Mesendoderm (in vitro differentiated cells): Measurements from ENCODE around the gene POLR2E.

ENCODE experiments used
- DNase-seq: peaks from one replicate; pipeline ENCODE4 v3.0.0; 2013
- H2AK5ac ChIP-seq: 2 replicates; pipeline ENCODE4 v1.6.1; 2013; ENCODE audit warnings: low read length, inconsistent platforms
- H2BK120ac ChIP-seq: 2 replicates; pipeline ENCODE4 v1.6.1; 2013; ENCODE audit warnings: low read depth, mild to moderate bottlenecking, low read length, moderate library complexity, mixed read lengths
- H2BK15ac ChIP-seq: replicated peaks from 2 replicates; pipeline ENCODE4 v1.6.1; 2013; ENCODE audit warnings: low read depth, mild to moderate bottlenecking, moderate library complexity
- H2BK5ac ChIP-seq: 2 replicates; pipeline ENCODE4 v1.6.1; 2013; ENCODE audit warnings: low read length, inconsistent platforms
- H3K18ac ChIP-seq: 2 replicates; pipeline ENCODE4 v1.6.1; 2013; ENCODE audit warnings: mild to moderate bottlenecking, low read length, mixed read lengths
- H3K23ac ChIP-seq: one replicate; pipeline ENCODE4 v1.6.1; 2013; ENCODE audit warnings: low read length
- H3K27ac ChIP-seq: 2 replicates; pipeline ENCODE4 v1.5.1; 2013; ENCODE audit warnings: low read depth, mild to moderate bottlenecking, inconsistent platforms, low read length, moderate library complexity
- H3K27me3 ChIP-seq: 2 replicates; pipeline ENCODE4 v1.6.1; 2013; ENCODE audit warnings: low read length, control low read depth, mild to moderate bottlenecking, inconsistent platforms; ENCODE audit not compliant: insufficient read depth, poor library complexity
- H3K36me3 ChIP-seq: 2 replicates; pipeline ENCODE4 v1.6.1; 2013; ENCODE audit warnings: low read length, inconsistent platforms; ENCODE audit not compliant: control insufficient read depth, insufficient read depth
- H3K4ac ChIP-seq: one replicate; pipeline ENCODE4 v1.6.1; 2013; ENCODE audit warnings: low read depth, mild to moderate bottlenecking, low read length, moderate library complexity
- H3K4me1 ChIP-seq: 2 replicates; pipeline ENCODE4 v1.6.1; 2013; ENCODE audit warnings: low read depth, low read length, inconsistent platforms; ENCODE audit not compliant: control insufficient read depth
- H3K4me2 ChIP-seq: 2 replicates; pipeline ENCODE4 v1.6.1; 2013; ENCODE audit warnings: low read length
- H3K4me3 ChIP-seq: 2 replicates; pipeline ENCODE4 v1.5.1; 2013; ENCODE audit warnings: mild to moderate bottlenecking, low read length
- H3K56ac ChIP-seq: one replicate; pipeline ENCODE4 v1.6.1; 2013; ENCODE audit warnings: low read length
- H3K79me1 ChIP-seq: 2 replicates; pipeline ENCODE4 v1.6.1; 2013; ENCODE audit warnings: low read length, inconsistent platforms
- H3K79me2 ChIP-seq: 2 replicates; pipeline ENCODE4 v1.6.1; 2013; ENCODE audit warnings: mild to moderate bottlenecking, low read length; ENCODE audit not compliant: control insufficient read depth, insufficient read depth
- H3K9ac ChIP-seq: 2 replicates; pipeline ENCODE4 v1.6.1; 2013; ENCODE audit warnings: low read length, inconsistent platforms
- H4K5ac ChIP-seq: one replicate; pipeline ENCODE4 v1.6.1; 2013; ENCODE audit warnings: low read length
- H4K8ac ChIP-seq: one replicate; pipeline ENCODE4 v1.6.1; 2013; ENCODE audit warnings: low read depth, mild to moderate bottlenecking, control low read depth, low read length, moderate library complexity
- WGBS: extraction: QIAGEN DNeasy Blood & Tissue Kit; methylation state at CpG from one replicate; pipeline ENCODE4 v1.1.7; 2013; ENCODE audit warnings: low lambda C conversion rate, missing lambda C conversion rate; ENCODE audit not compliant: insufficient coverage; ENCODE audit errors: extremely low coverage; 5-methylcytosine and 5-hydroxymethylcytosine counted together

The POLR2E gene

DNA sequence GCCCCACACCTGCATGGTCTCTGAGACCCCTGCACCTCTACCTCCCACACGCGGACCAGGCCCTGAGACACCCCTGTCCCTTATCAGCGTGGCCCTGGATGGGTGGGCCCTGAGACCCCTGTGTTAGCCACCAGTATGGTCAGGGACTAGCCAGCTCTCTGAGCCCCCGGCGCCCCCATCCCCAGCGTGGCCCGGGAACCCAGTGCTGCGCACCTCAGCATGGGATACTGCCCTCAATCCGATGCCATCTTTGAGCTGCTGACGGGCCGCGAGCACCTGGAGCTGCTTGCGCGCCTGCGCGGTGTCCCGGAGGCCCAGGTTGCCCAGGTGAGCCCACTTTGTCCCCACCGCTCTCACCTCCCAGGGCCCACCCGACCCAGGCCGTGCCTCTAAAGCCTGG lies 33.2 kb downstream of the POLR2E start:
- Histone ChIP-seq H3K56ac (no peak overlapping the region), H3K4me2 (no peak overlapping the region), H3K79me2 (no peaks in the 10 kb centered on the region), H3K27ac (no peak overlapping the region), H3K4me3 (no peak overlapping the region), H3K9ac (no peak overlapping the region), H2BK5ac (no peak overlapping the region), H3K79me1 (no peaks in the 10 kb centered on the region), H3K27me3 (no peaks in the 10 kb centered on the region), H4K5ac (no peak overlapping the region), H2AK5ac (no peak overlapping the region), H2BK120ac (no peak overlapping the region), H4K8ac (no peak overlapping the region), H3K4me1 (peaks cover 4% of the 10 kb centered on the region), H3K36me3 (no peaks in the 10 kb centered on the region), H3K18ac (no peak overlapping the region), H3K4ac (no peak overlapping the region), H2BK15ac (no peak overlapping the region), H3K23ac (no peak overlapping the region)
- DNase-seq: no peak
- no CpG with 5 or more reads among the region's 20 CpGs for WGBS

DNA sequence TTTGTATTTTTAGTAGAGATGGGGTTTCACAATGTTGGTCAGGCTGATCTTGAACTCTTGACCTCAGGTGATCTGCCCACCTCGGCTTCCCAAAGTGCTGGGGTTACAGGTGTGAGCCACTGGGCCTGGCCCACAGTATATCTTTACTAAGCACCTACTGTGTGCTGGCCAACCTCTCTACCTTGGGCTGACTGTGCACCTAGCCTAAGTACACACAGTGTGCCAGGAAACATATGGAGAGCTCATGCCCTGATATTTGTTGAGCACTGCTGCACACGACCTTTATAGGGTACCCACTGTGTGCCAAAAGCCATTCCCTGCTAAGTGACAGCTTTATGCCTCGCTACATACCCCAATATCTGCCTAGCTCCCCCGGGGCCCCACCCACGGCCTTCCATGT lies 34.5 kb downstream of the POLR2E start:
- no peak overlapping the region for H3K4ac ChIP-seq
- no peak overlapping the region for H3K27ac ChIP-seq
- no CpG with 5 or more reads among the region's 5 CpGs for WGBS
- no peaks in the 10 kb centered on the region for H3K27me3 ChIP-seq
- no peaks in the 10 kb centered on the region for H3K79me1 ChIP-seq
- H3K79me2 ChIP-seq: no peaks in the 10 kb centered on the region
- no peak overlapping the region for H2AK5ac ChIP-seq
- H3K18ac ChIP-seq: no peak overlapping the region
- no peak overlapping the region for H2BK5ac ChIP-seq
- DNase-seq: no peak
- H3K4me3 ChIP-seq: no peak overlapping the region
- H3K9ac ChIP-seq: no peak overlapping the region
- no peaks in the 10 kb centered on the region for H3K4me1 ChIP-seq
- H4K5ac ChIP-seq: no peak overlapping the region
- H3K23ac ChIP-seq: no peak overlapping the region
- H2BK15ac ChIP-seq: no peak overlapping the region
- no peak overlapping the region for H2BK120ac ChIP-seq
- H3K36me3 ChIP-seq: no peaks in the 10 kb centered on the region
- no peak overlapping the region for H4K8ac ChIP-seq
- no peak overlapping the region for H3K4me2 ChIP-seq
- H3K56ac ChIP-seq: no peak overlapping the region

DNA sequence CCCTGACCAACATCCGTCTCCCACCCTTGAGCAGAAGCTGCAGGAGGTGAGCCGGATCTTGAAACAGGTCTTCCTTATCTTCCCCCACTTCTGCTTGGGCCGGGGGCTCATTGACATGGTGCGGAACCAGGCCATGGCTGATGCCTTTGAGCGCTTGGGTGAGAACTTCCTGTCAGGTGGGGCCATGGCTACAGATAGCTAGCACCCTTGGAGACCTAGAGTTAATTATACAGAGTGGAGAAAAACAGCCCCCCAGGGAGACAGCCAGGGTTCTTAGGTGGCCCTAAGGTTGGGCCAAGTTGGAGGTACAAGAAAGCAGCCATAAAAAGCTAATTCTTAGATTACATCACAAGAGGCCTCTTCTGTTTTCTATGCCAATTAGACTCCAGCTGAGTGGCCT lies 37.1 kb downstream of the POLR2E start:
- no CpG with 5 or more reads among the region's 5 CpGs for WGBS
- H3K4ac ChIP-seq: no peak overlapping the region

DNA sequence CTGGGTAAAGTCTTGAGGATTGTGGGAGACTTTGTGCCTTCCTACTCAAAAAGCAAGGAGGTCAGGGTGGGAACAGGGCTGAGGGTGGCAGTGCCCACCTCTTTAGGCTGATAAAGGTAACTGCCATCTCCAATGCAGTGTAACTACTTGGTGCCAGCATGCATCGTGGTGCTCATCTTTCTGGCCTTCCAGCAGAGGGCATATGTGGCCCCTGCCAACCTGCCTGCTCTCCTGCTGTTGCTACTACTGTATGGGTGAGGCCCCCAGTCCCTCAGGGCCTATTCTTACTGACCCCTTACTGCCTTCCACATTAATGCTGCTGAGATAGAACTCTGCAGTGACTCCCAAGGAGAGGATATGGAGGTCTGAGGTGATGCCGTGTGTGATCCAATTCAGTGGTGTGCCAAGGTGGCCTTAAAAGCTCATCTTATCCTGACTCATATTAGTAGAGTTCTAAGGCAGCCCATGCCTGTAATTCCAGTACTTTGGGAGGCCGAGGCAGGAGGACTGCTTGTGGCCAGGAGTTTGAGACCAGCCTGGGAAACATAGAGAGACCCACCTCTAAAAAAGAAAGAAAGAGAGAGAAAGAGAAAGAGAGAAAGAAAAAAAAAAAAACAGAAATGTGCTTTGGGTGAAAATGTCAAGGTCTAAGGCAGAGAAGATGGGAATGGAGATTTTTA lies 37.9 kb downstream of the POLR2E start:
- Histone ChIP-seq H3K4me1 (no peaks in the 10 kb centered on the region), H3K27ac (no peak overlapping the region), H3K27me3 (no peaks in the 10 kb centered on the region), H3K18ac (no peak overlapping the region), H4K8ac (no peak overlapping the region), H2BK120ac (no peak overlapping the region), H3K4ac (no peak overlapping the region), H3K56ac (no peak overlapping the region), H3K4me3 (no peak overlapping the region), H4K5ac (no peak overlapping the region), H3K9ac (no peak overlapping the region), H3K79me1 (no peaks in the 10 kb centered on the region), H2BK15ac (no peak overlapping the region), H2BK5ac (no peak overlapping the region), H3K79me2 (no peaks in the 10 kb centered on the region), H3K23ac (no peak overlapping the region), H2AK5ac (no peak overlapping the region), H3K36me3 (no peaks in the 10 kb centered on the region), H3K4me2 (no peak overlapping the region)
- WGBS: no CpG with 5 or more reads among the region's 3 CpGs
- peak; percentile 83 for DNase-seq

More for the DNA sequence above, 37.1 kb downstream of the POLR2E start:
- Histone ChIP-seq H3K23ac (no peak overlapping the region), H3K27ac (no peak overlapping the region), H3K9ac (no peak overlapping the region), H2BK15ac (no peak overlapping the region), H3K79me2 (no peaks in the 10 kb centered on the region), H3K56ac (no peak overlapping the region), H4K5ac (no peak overlapping the region), H3K27me3 (no peaks in the 10 kb centered on the region), H3K4me1 (no peaks in the 10 kb centered on the region), H3K4me3 (no peak overlapping the region), H2AK5ac (no peak overlapping the region), H2BK5ac (no peak overlapping the region), H2BK120ac (no peak overlapping the region), H4K8ac (no peak overlapping the region), H3K4me2 (no peak overlapping the region), H3K79me1 (no peaks in the 10 kb centered on the region), H3K18ac (no peak overlapping the region), H3K36me3 (no peaks in the 10 kb centered on the region)
- no peak for DNase-seq

DNA sequence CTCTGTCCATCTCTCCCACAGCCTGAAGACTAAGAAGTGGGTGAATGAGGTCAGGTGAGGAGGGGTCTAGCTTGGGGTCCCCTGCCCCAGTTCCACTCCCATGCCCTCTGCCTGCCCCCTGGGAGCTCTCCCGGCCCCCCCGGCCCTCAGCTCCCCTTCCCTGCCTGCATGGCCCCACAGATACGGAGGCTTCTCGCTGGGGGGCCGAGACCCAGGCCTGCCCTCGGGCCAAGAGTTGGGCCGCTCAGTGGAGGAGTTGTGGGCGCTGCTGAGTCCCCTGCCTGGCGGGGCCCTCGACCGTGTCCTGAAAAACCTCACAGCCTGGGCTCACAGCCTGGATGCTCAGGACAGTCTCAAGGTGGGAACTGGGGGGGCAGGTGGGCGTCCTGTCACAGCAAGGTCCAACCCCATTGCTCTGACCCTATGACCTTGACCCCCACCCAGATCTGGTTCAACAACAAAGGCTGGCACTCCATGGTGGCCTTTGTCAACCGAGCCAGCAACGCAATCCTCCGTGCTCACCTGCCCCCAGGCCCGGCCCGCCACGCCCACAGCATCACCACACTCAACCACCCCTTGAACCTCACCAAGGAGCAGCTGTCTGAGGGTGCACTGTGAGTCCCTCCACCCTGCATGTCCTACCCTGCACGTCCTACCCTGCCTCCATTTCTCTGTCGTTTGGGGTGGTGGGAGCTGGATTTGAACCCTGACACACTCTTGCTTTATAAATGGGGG lies 39.1 kb downstream of the POLR2E start:
- Histone ChIP-seq H4K8ac (no peak overlapping the region), H3K27me3 (no peaks in the 10 kb centered on the region), H3K4me1 (no peaks in the 10 kb centered on the region), H3K23ac (no peak overlapping the region), H3K9ac (no peak overlapping the region), H3K27ac (no peak overlapping the region), H3K4ac (no peak overlapping the region), H2BK5ac (no peak overlapping the region), H3K79me1 (no peaks in the 10 kb centered on the region), H3K79me2 (no peaks in the 10 kb centered on the region), H3K4me2 (no peak overlapping the region), H2BK15ac (no peak overlapping the region), H3K56ac (no peak overlapping the region), H2BK120ac (no peak overlapping the region), H3K18ac (no peak overlapping the region), H3K36me3 (no peaks in the 10 kb centered on the region), H2AK5ac (no peak overlapping the region), H4K5ac (no peak overlapping the region), H3K4me3 (no peak overlapping the region)
- no CpG with 5 or more reads among the region's 20 CpGs for WGBS
- DNase-seq: no peak
